T-helper 1 cell treated with Interleukin-12 subunit alpha and Interleukin-12 subunit beta and Interleukin-4 antibody, amounts not matched to agents 30 μg/mL and 1 μg/mL, for 36 hours (primary cell): ENCODE results near the gene GK2.

ENCODE experiments used
- H3K27ac Mint-ChIP-seq: one replicate; pipeline ENCODE4 v1.8.0; 2021; ENCODE audit warnings: mild to moderate bottlenecking, mixed read lengths
- H3K27me3 Mint-ChIP-seq: one replicate; pipeline ENCODE4 v1.8.0; 2021; ENCODE audit warnings: low read depth, mixed read lengths
- H3K36me3 Mint-ChIP-seq: one replicate; pipeline ENCODE4 v1.8.0; 2021; ENCODE audit warnings: low read depth, mixed read lengths
- H3K4me1 Mint-ChIP-seq: one replicate; pipeline ENCODE4 v1.8.0; 2021; ENCODE audit warnings: low read depth, mixed read lengths
- H3K4me3 Mint-ChIP-seq: one replicate; pipeline ENCODE4 v1.8.0; 2021; ENCODE audit warnings: mild to moderate bottlenecking, moderate library complexity, mixed read lengths
- H3K9me3 Mint-ChIP-seq: one replicate; pipeline ENCODE4 v1.8.0; 2021; ENCODE audit warnings: mixed read lengths

GK2 gene

GRCh38 chr4:79358438-79358837, 49.6 kb downstream of the GK2 start:
- H3K4me1 Mint-ChIP-seq: no peaks in the 10 kb centered on the region
- no peak overlapping the region for H3K27ac Mint-ChIP-seq
- H3K36me3 Mint-ChIP-seq: no peaks in the 10 kb centered on the region
- no peaks in the 10 kb centered on the region for H3K27me3 Mint-ChIP-seq
- no peak overlapping the region for H3K4me3 Mint-ChIP-seq
- no peaks in the 10 kb centered on the region for H3K9me3 Mint-ChIP-seq

GRCh38 chr4:79357365-79357764, 50.7 kb downstream of the GK2 start:
- Mint-ChIP-seq H3K4me3 (no peak overlapping the region), H3K4me1 (no peaks in the 10 kb centered on the region), H3K27ac (no peak overlapping the region), H3K27me3 (no peaks in the 10 kb centered on the region), H3K9me3 (no peaks in the 10 kb centered on the region), H3K36me3 (no peaks in the 10 kb centered on the region)
